MM.1S (cell line): ENCODE results near the gene PTPRC.

Experiments
- CTCF ChIP-seq: fragments of 300-600 bp; sonication (generic); IDR thresholded peaks from 2 replicates; pipeline ENCODE4 v1.5.1; 2016; ENCODE audit warnings: antibody characterized with exemption, low read length, mixed read lengths
- EZH2 ChIP-seq: fragments of 300-600 bp; sonication (generic); optimal IDR thresholded peaks from 2 replicates; pipeline ENCODE3; 2017; ENCODE audit warnings: low read depth, mild to moderate bottlenecking, antibody characterized with exemption, low read length, mixed read lengths

- TF ChIP-seq CTCF (no peak), EZH2 (no peak)
Observed at GRCh38 chr1:198624648-198624980, 14.2 kb upstream of the PTPRC start.
